Upper lobe of left lung (tissue), 6 donors: ENCODE results near the gene ARNT2. TPM values are rescaled to one million over a fixed set of nuclear protein-coding genes. Genes with fewer than 3 reads are reported as not detected.

Experiments used
- ATAC-seq, 2 donors: fragments of 200-7000 bp; cut with Tn5 transposase; one replicate each; pipeline ENCODE4 v1.9.1; 2022; ENCODE audit warnings: mild to moderate bottlenecking in 2 of 2, moderate library complexity in 2 of 2; ENCODE audit not compliant: low FRiP score in 2 of 2
- DNase-seq, 2 donors: peaks; one replicate each; pipeline ENCODE4 v3.0.0-alpha.2; 2019 to 2020
- H3K27ac ChIP-seq, 4 donors: fragments of 200-600 bp; sonication (generic); one replicate each; pipeline ENCODE4 v1.5.1; 2016 to 2019
- H3K27me3 ChIP-seq, 4 donors: fragments of 200-600 bp; sonication (generic); one replicate each; pipeline ENCODE4 v1.5.1; 2017 to 2019
- H3K36me3 ChIP-seq, 4 donors: fragments of 200-600 bp; sonication (generic); one replicate each; pipeline ENCODE4 v1.5.1; 2016 to 2019
- H3K4me1 ChIP-seq, 4 donors: fragments of 200-600 bp; sonication (generic); one replicate each; pipeline ENCODE4 v1.5.1; 2018 to 2019
- H3K4me3 ChIP-seq, 4 donors: fragments of 200-600 bp; sonication (generic); one replicate each; pipeline ENCODE4 v1.5.1; 2017 to 2019; ENCODE audit warnings: mild to moderate bottlenecking in 2 of 4, moderate library complexity in 1 of 4
- H3K9me3 ChIP-seq, 4 donors: fragments of 200-600 bp; sonication (generic); one replicate each; pipeline ENCODE4 v1.5.1; 2018 to 2019
- EP300 ChIP-seq, 4 donors: sonication (generic); formaldehyde crosslinking; IDR thresholded peaks; one replicate each; pipeline ENCODE4 v1.5.1; 2017; ENCODE audit warnings: antibody characterized with exemption in 4 of 4, control low read depth in 2 of 4
- POLR2A ChIP-seq, 4 donors: fragments of 450-650 bp; IDR thresholded peaks; one replicate each; pipeline ENCODE4 v1.5.1; 2016 to 2017; ENCODE audit warnings: antibody characterized with exemption in 4 of 4, mild to moderate bottlenecking in 2 of 4
- POLR2AphosphoS5 ChIP-seq, 2 donors: sonication (generic); formaldehyde crosslinking; IDR thresholded peaks; one replicate each; pipeline ENCODE4 v1.5.1; 2017; ENCODE audit warnings: antibody characterized with exemption in 2 of 2
- WGBS, 2 donors: methylation state at CpG; one replicate each; pipeline ENCODE4 v1.1.5; 2017 to 2018; 5-methylcytosine and 5-hydroxymethylcytosine counted together
- total RNA-seq, 6 donors: library from RNA; depleted of rRNA in 4 of 6; stranded (reverse); fragments of >200 nt in 4 of 6; gene quantifications; one replicate each; pipeline versions ENCODE4 v1.1.0 to v1.2.1, GENCODE V29; 2016 to 2021
- TF ChIP-seq, protein P1 (sequence below), 6 experiments: fragments of 450-650 bp in 4 of 6; fragments of 200-600 bp in 2 of 6; sonication (generic) in 2 of 6; IDR thresholded peaks; one replicate each; pipeline ENCODE4 v1.5.1; 2016 to 2019; ENCODE audit warnings: antibody characterized with exemption in 6 of 6
- donor health status: DM: no; HTN: no; CAD: no; lungs with moderate emphysema.
- donor health status: DM: no; HTN: yes; CAD: no; lungs with severe emphysema.

The ARNT2 gene
- total RNA-seq, 6 donors from 2014 or later = 4.7 to 26.9 (median 8.4) TPM

GRCh38 chr15:80608688-80609087, 204.5 kb downstream of the ARNT2 start:
- H3K4me1 ChIP-seq = peaks cover 0 to 18% (median 11%) of the 10 kb centered on the region in 4 donors
- TF ChIP-seq EP300 (IDR thresholded peaks at IDR 0.05) = no peak
- TF ChIP-seq, protein P1, sequence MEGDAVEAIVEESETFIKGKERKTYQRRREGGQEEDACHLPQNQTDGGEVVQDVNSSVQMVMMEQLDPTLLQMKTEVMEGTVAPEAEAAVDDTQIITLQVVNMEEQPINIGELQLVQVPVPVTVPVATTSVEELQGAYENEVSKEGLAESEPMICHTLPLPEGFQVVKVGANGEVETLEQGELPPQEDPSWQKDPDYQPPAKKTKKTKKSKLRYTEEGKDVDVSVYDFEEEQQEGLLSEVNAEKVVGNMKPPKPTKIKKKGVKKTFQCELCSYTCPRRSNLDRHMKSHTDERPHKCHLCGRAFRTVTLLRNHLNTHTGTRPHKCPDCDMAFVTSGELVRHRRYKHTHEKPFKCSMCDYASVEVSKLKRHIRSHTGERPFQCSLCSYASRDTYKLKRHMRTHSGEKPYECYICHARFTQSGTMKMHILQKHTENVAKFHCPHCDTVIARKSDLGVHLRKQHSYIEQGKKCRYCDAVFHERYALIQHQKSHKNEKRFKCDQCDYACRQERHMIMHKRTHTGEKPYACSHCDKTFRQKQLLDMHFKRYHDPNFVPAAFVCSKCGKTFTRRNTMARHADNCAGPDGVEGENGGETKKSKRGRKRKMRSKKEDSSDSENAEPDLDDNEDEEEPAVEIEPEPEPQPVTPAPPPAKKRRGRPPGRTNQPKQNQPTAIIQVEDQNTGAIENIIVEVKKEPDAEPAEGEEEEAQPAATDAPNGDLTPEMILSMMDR (IDR thresholded peaks at IDR 0.05) = no peak
- no peak for TF ChIP-seq POLR2AphosphoS5 (IDR thresholded peaks at IDR 0.05)
- no peak for TF ChIP-seq POLR2A (IDR thresholded peaks at IDR 0.05)
- H3K27me3 ChIP-seq = no peaks in the 10 kb centered on the region
- H3K36me3 ChIP-seq = no peaks in the 10 kb centered on the region
- DNase-seq = no peak
- H3K4me3 ChIP-seq = no peak overlapping the region
- H3K27ac ChIP-seq = no peak overlapping the region
- no peak for ATAC-seq
- 60 to 70% methylated on average over 1 of the region's 1 CpG for WGBS, 2 donors
- no peaks in the 10 kb centered on the region for H3K9me3 ChIP-seq

DNA sequence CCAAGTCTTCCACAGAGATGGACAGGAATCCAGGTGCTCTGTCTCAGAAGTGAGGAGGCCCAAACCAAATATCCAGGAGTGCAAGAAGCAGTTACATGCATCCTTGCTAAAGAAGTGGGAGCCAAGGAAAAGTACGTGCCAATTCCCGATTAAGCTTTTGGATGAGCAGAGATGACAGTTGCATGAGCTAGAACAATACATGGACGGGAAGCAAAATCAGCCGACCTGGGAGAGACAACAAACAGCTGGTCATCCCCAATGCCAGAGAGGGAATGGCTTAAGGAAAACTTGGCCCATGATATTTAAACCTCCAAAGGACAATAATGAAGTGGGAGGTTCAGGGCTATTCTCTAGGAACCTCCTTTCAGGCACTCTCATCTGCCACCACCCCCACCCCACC, 204.9 kb downstream of the ARNT2 start:
- no peaks in the 10 kb centered on the region for H3K36me3 ChIP-seq
- H3K27ac ChIP-seq = no peak overlapping the region
- DNase-seq (no peak), ATAC-seq (no peak)
- no peaks in the 10 kb centered on the region for H3K27me3 ChIP-seq
- no peak overlapping the region for H3K4me3 ChIP-seq
- H3K4me1 ChIP-seq = peaks cover 0 to 18% (median 11%) of the 10 kb centered on the region in 4 donors
- WGBS, 2 donors = 58 to 66% methylated on average over 4 of the region's 4 CpGs
- H3K9me3 ChIP-seq = no peaks in the 10 kb centered on the region
- TF ChIP-seq EP300 (IDR thresholded peaks at IDR 0.05) = no peak
- TF ChIP-seq, protein P1 (IDR thresholded peaks at IDR 0.05) = no peak
- no peak for TF ChIP-seq POLR2AphosphoS5 (IDR thresholded peaks at IDR 0.05)
- no peak for TF ChIP-seq POLR2A (IDR thresholded peaks at IDR 0.05)

DNA sequence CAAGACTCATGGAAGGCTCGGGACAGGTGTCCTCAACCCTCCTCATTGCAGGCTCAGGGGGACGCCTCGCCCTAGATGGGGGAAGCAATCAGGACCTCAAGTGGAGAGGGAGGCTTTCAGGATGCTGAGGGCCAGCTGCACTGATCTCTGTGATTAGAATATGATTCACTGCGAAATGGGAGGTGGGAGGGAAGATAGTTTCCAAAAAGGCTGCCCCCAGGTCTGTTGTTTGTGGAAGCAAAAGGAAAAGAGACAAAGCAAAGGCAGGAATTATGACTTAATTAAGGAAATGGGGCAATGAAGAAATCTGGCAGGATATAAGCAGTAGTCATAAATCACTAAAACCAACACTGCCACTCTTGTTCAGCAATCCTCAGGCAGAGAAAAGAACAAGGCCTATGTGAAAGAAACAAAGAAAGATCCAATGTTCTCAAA, 205.3 kb downstream of the ARNT2 start:
- whole genome bisulfite sequencing, 2 donors = 46 to 47% methylated on average over 4 of the region's 4 CpGs
- ATAC-seq = no peak
- no peak overlapping the region for H3K27ac ChIP-seq

DNA sequence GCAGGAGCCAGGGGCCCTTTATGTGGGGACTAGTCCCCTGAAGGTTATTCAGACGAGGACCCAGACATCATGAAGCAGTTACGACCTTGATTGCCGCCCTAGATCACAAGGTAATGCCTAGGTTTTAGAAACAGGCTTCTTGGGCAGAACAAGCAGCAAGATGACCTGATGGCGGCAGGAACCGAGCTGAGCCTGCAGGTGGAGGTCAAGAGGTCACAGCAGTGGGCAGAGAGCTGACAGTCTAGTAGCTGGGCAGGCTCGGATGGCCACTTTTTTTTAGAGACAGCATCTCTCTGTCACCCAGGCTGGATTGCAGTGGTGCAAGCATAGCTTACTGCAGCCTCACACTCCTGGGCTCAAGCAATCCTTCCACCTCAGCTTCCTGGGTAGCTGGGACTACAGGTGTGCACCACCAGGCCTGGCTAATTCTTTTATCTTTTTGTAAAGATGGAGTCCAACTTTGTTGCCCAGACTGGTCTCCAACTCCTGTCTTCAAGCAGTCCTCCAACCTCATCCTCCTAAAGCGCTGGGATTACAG, 207.4 kb downstream of the ARNT2 start:
- 88 to 89% methylated on average over 7 of the region's 7 CpGs for WGBS, 2 donors
- no peak overlapping the region for H3K4me3 ChIP-seq
- H3K4me1 ChIP-seq = peaks cover 17 to 25% (median 23%) of the 10 kb centered on the region in 4 donors
- no peak for ATAC-seq
- no peaks in the 10 kb centered on the region for H3K36me3 ChIP-seq
- H3K9me3 ChIP-seq = no peaks in the 10 kb centered on the region
- H3K27ac ChIP-seq = no peak overlapping the region
- no peaks in the 10 kb centered on the region for H3K27me3 ChIP-seq
- no peak for DNase-seq
- TF ChIP-seq POLR2A (IDR thresholded peaks at IDR 0.05) = no peak
- no peak for TF ChIP-seq EP300 (IDR thresholded peaks at IDR 0.05)
- TF ChIP-seq, protein P1 (IDR thresholded peaks at IDR 0.05) = no peak
- TF ChIP-seq POLR2AphosphoS5 (IDR thresholded peaks at IDR 0.05) = no peak

More for the DNA sequence above, 205.3 kb downstream of the ARNT2 start:
- Histone ChIP-seq H3K9me3 (no peaks in the 10 kb centered on the region), H3K27me3 (no peaks in the 10 kb centered on the region), H3K4me3 (no peak overlapping the region), H3K4me1 (peaks cover 0 to 18% (median 11%) of the 10 kb centered on the region in 4 donors), H3K36me3 (no peaks in the 10 kb centered on the region)
- TF ChIP-seq POLR2A (IDR thresholded peaks at IDR 0.05) (no peak), EP300 (IDR thresholded peaks at IDR 0.05) (no peak), POLR2AphosphoS5 (IDR thresholded peaks at IDR 0.05) (no peak)
- TF ChIP-seq, protein P1 (IDR thresholded peaks at IDR 0.05) = no peak
- DNase-seq = no peak
